Spleen (tissue), 11 donors: ENCODE results near the gene BRD2. TPM values are rescaled to one million over a fixed set of nuclear protein-coding genes. Genes with fewer than 3 reads are reported as not detected.

ENCODE experiments used
- DNase-seq: peaks from one replicate; pipeline ENCODE4 v3.0.0-alpha.2; 2020
- H3K27ac ChIP-seq, 8 donors: fragments of 200-600 bp; sonication (generic) in 7 of 8; 1 replicate in 4 of 8; 2 replicates in 4 of 8; pipeline versions ENCODE4 v1.5.0 to v1.8.0; 2016 to 2021; ENCODE audit warnings: inconsistent platforms in 4 of 8, mild to moderate bottlenecking in 4 of 8, moderate library complexity in 1 of 8
- H3K27me3 ChIP-seq, 7 donors: fragments of 200-600 bp; sonication (generic) in 6 of 7; replicated peaks in 1 of 7; 1 replicate in 4 of 7; 2 replicates in 3 of 7; pipeline versions ENCODE4 v1.5.0 to v1.8.0; 2016 to 2021; ENCODE audit warnings: inconsistent platforms in 3 of 7, mild to moderate bottlenecking in 1 of 7
- H3K36me3 ChIP-seq, 6 donors: fragments of 200-600 bp; sonication (generic) in 5 of 6; 1 replicate in 4 of 6; 2 replicates in 2 of 6; pipeline versions ENCODE4 v1.5.0 to v1.8.0; 2016 to 2021; ENCODE audit warnings: inconsistent platforms in 2 of 6
- H3K4me1 ChIP-seq, 6 donors: fragments of 200-600 bp; sonication (generic) in 5 of 6; 1 replicate in 3 of 6; 2 replicates in 3 of 6; pipeline versions ENCODE4 v1.5.0 to v1.8.0; 2016 to 2021; ENCODE audit warnings: inconsistent platforms in 3 of 6
- H3K4me3 ChIP-seq, 8 donors: fragments of 200-600 bp; sonication (generic) in 7 of 8; 1 replicate in 4 of 8; 2 replicates in 4 of 8; pipeline versions ENCODE4 v1.5.0 to v1.8.0; 2016 to 2021; ENCODE audit warnings: inconsistent platforms in 4 of 8, mild to moderate bottlenecking in 4 of 8, moderate library complexity in 2 of 8
- H3K9me3 ChIP-seq, 8 donors: fragments of 200-600 bp; sonication (generic) in 7 of 8; 1 replicate in 4 of 8; 2 replicates in 4 of 8; pipeline versions ENCODE4 v1.5.0 to v1.8.0; 2016 to 2021; ENCODE audit warnings: inconsistent platforms in 4 of 8
- POLR2A ChIP-seq, 3 donors: fragments of 450-650 bp; IDR thresholded peaks; one replicate each; pipeline ENCODE4 v1.5.1; 2017; ENCODE audit warnings: antibody characterized with exemption in 3 of 3, mild to moderate bottlenecking in 1 of 3
- POLR2AphosphoS5 ChIP-seq, 3 donors: sonication (generic); formaldehyde crosslinking; IDR thresholded peaks; one replicate each; pipeline ENCODE4 v1.5.1; 2017; ENCODE audit warnings: antibody characterized with exemption in 3 of 3
- WGBS, 5 donors: extraction: QIAGEN DNeasy Blood & Tissue Kit in 3 of 5; methylation state at CpG; one replicate each; pipeline versions ENCODE4 v1.1.5 to v1.1.7; 2013 to 2018; 5-methylcytosine and 5-hydroxymethylcytosine counted together
- intact Hi-C: fragments of 100-400 bp; cut with DNase I; formaldehyde crosslinking; loops from one replicate; pipeline ENCODE4 v1.15.0; 2023; ENCODE audit warnings: low total_unique reads
- polyA plus RNA-seq, 3 donors: library from polyadenylated mRNA; stranded (reverse); fragments of 200-250 nt; gene quantifications; one replicate each; pipeline ENCODE4 v1.2.1, GENCODE V29; 2013
- total RNA-seq, 7 donors: library from RNA; depleted of rRNA in 3 of 7; stranded (reverse); fragments of >200 nt in 3 of 7; fragmentation: NEBNext Ultra II Directional in 4 of 7; extraction: Animal tissue kit (Norgen Biotek cat#: 25700) in 4 of 7; gene quantifications; one replicate each; pipeline versions ENCODE4 v1.1.0 to v1.2.1, GENCODE V29; 2016 to 2021
- TF ChIP-seq, protein P1 (sequence below), 11 experiments: fragments of 200-600 bp in 7 of 11; fragments of 450-650 bp in 4 of 11; sonication (generic) in 4 of 11; IDR thresholded peaks in 8 of 11; conservative IDR thresholded peaks in 3 of 11; 1 replicate in 7 of 11; 2 replicates in 4 of 11; pipeline versions ENCODE4 v1.4.0 to v1.8.0; 2016 to 2021; ENCODE audit warnings: antibody characterized with exemption in 11 of 11, inconsistent platforms in 4 of 11, mild to moderate bottlenecking in 1 of 11
- donor health status: healthy with polysubstance abuse.
- donor health status: DM: no; HTN: no; CAD: no; lungs with moderate emphysema.
- donor health status: DM: no; HTN: no; CAD: no.
- donor health status: Bipolar disorder and iron deficiency.
- donor health status: healthy.
- donor health status: DM: no; HTN: no; CAD: no.
- donor health status: DM: yes; HTN: yes; CAD: no.

BRD2 gene
- total and polyA plus RNA-seq, 10 donors = 80.5 to 277 (median 217) TPM

DNA sequence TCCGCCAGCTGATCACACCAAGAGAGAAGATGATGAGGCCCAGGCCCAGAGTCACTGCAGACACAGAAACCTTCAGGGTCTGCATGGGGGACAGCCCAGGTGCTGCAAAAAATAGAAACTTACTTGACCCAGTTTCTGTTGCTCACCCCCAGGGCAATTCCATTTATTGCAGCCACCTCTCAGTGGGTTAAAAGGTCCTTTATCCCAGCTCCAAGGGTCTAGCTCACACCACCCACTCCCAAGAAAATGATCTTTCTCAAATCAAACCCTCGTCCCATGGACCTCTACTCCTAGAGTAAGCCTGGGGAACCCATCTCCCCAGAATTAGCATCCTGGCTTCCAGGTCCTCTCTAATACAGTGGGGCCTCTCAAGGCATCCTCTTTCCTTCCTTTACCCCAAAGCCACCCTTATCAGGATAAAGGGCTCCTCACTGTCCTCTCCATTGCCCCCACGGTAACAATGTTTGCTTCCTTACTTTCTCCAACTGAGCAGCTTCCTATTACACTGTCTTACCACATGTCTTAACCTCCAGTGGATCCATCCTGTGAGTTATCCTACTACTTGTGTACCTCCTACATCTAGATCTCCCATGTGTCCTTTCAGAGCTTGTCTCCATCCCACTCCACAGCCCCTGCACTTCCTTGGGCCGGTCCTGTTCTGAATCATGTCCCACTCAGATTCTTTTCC lies 32.7 kb upstream of the BRD2 start:
- TF ChIP-seq POLR2A (IDR thresholded peaks at IDR 0.05) (no peak), POLR2AphosphoS5 (IDR thresholded peaks at IDR 0.05) (no peak)
- TF ChIP-seq, protein P1, sequence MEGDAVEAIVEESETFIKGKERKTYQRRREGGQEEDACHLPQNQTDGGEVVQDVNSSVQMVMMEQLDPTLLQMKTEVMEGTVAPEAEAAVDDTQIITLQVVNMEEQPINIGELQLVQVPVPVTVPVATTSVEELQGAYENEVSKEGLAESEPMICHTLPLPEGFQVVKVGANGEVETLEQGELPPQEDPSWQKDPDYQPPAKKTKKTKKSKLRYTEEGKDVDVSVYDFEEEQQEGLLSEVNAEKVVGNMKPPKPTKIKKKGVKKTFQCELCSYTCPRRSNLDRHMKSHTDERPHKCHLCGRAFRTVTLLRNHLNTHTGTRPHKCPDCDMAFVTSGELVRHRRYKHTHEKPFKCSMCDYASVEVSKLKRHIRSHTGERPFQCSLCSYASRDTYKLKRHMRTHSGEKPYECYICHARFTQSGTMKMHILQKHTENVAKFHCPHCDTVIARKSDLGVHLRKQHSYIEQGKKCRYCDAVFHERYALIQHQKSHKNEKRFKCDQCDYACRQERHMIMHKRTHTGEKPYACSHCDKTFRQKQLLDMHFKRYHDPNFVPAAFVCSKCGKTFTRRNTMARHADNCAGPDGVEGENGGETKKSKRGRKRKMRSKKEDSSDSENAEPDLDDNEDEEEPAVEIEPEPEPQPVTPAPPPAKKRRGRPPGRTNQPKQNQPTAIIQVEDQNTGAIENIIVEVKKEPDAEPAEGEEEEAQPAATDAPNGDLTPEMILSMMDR (IDR thresholded peaks at IDR 0.05 in 8 of 11, conservative IDR thresholded peaks at IDR 0.05 in 3 of 11) = no peak
- no peaks in the 10 kb centered on the region for H3K9me3 ChIP-seq
- intact Hi-C loops = no loop called here
- H3K36me3 ChIP-seq = peaks cover 0 to 49% (median 20%) of the 10 kb centered on the region in 6 donors
- no peaks in the 10 kb centered on the region for H3K27me3 ChIP-seq
- no peak for DNase-seq
- WGBS, 5 donors = 80 to 95% (median 83%) methylated on average over 4 of the region's 4 CpGs
- peaks cover 13 to 98% (median 79%) of the 10 kb centered on the region in 6 donors for H3K4me1 ChIP-seq
- peak overlapping the region in 1 of 8 donors; percentile 81 for H3K4me3 ChIP-seq
- H3K27ac ChIP-seq = peak overlapping the region in 4 of 8 donors; percentile 20 to 96 (median 92)

DNA sequence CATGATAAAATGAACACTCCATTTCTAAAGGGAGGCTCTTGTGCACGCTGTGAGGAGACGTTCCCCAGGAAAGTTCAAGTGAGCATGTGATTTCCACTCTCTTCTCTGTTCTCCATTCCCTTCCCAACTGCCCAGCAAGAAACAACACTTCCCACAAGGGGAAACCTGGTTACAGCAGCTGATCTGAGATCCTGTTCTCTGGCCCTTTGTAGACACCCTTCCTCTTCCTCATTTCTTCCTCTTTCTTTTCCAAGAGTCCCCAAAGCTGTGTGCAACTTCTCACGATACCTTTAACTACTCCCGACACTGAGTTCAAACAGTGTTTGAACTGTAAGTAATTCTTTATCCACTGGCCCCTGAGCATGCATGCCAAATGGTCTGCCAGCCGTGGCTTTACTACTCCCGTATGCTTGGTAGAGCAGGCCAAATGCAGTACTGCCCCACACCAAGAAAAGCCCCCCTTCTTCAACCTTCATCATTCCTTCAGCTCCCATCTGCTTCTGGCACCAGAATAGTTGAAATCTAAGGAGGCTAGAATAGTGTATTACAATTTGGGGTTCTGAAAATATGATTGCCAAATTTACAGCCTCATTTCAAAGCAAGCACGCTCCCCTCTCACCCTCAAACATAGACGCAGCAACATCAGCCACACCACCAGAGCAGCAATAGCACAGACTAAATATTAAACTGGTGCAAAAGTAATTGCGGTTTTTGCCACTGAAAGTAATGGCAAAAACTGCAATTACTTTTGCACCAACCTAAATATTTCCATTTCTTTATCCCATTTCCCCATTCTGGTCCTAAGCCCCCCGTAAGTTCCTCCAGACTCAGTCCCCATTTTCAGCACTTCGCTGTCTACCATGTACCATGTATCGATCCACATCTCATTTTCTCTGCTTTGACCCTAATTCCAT lies 31.9 kb upstream of the BRD2 start:
- 60 to 86% (median 72%) methylated on average over 12 of the region's 12 CpGs for WGBS, 5 donors
- Histone ChIP-seq H3K4me1 (peaks cover 13 to 98% (median 80%) of the 10 kb centered on the region in 6 donors), H3K4me3 (peak overlapping the region in 1 of 8 donors; percentile 81), H3K27ac (peak overlapping the region; percentile 20 to 96 (median 76)), H3K9me3 (no peaks in the 10 kb centered on the region), H3K27me3 (no peaks in the 10 kb centered on the region), H3K36me3 (peaks cover 0 to 49% (median 20%) of the 10 kb centered on the region in 6 donors)
- no peak for DNase-seq
- TF ChIP-seq POLR2A (IDR thresholded peaks at IDR 0.05) (no peak), POLR2AphosphoS5 (IDR thresholded peaks at IDR 0.05) (no peak)
- TF ChIP-seq, protein P1 (IDR thresholded peaks at IDR 0.05 in 8 of 11, conservative IDR thresholded peaks at IDR 0.05 in 3 of 11) = no peak
- intact Hi-C loops = no loop called here

DNA sequence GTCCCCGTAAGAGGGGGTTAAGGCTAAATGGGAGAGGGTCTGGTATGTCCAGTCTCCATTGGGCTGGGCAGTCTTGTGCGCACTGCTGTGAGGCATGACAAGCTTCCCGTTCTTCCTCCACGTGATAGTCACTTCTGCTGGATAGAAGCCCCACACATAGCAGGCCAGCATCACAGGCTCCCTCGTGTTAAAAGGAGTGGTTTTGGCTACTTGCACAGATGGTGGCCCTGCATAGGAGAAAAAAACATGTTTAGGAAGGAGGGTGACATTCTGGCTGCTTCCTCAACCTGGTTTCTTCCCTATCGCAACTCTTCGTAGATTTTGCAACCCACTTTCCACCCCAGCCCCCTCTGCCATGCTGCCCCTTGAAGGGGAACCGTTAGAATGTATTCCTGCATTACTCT lies 31.2 kb upstream of the BRD2 start:
- DNase-seq = no peak
- Histone ChIP-seq H3K4me3 (peak overlapping the region in 1 of 8 donors; percentile 81), H3K9me3 (no peaks in the 10 kb centered on the region), H3K4me1 (peaks cover 21 to 98% (median 84%) of the 10 kb centered on the region in 6 donors), H3K27ac (peak overlapping the region; percentile 20 to 96 (median 76)), H3K36me3 (peaks cover 0 to 49% (median 20%) of the 10 kb centered on the region in 6 donors), H3K27me3 (no peaks in the 10 kb centered on the region)
- TF ChIP-seq, protein P1 (IDR thresholded peaks at IDR 0.05 in 8 of 11, conservative IDR thresholded peaks at IDR 0.05 in 3 of 11) = no peak
- peak in 2 of 3 donors; percentile 42 to 46 for TF ChIP-seq POLR2AphosphoS5 (IDR thresholded peaks at IDR 0.05)
- intact Hi-C loops = no loop called here
- 57 to 74% (median 62%) methylated on average over 8 of the region's 8 CpGs for WGBS, 5 donors
